ENCODE results near the gene TEK.

DNA sequence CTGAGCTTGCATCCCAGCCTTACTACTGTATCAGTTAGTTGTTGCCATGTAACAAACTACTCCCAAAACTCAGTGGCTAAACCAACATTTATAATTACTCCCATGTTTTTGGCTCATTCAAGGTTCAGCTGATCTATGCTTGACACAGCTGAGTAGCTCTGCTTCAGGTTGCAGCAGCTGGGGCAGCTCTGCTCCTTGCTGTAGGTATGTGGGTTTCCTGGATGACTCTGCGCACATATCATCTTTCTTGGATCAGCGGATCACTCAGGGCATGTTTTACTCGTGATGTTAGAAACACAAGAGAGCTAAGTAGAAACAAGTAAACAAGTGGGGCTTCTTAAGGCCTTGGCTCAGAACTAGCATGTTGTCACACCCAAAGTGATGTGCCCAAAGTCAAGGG lies 15.1 kb downstream of the TEK start:
- TF ChIP-seq, protein P1, sequence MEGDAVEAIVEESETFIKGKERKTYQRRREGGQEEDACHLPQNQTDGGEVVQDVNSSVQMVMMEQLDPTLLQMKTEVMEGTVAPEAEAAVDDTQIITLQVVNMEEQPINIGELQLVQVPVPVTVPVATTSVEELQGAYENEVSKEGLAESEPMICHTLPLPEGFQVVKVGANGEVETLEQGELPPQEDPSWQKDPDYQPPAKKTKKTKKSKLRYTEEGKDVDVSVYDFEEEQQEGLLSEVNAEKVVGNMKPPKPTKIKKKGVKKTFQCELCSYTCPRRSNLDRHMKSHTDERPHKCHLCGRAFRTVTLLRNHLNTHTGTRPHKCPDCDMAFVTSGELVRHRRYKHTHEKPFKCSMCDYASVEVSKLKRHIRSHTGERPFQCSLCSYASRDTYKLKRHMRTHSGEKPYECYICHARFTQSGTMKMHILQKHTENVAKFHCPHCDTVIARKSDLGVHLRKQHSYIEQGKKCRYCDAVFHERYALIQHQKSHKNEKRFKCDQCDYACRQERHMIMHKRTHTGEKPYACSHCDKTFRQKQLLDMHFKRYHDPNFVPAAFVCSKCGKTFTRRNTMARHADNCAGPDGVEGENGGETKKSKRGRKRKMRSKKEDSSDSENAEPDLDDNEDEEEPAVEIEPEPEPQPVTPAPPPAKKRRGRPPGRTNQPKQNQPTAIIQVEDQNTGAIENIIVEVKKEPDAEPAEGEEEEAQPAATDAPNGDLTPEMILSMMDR (IDR thresholded peaks at IDR 0.05) = no peak
- TF ChIP-seq POLR2AphosphoS5 (IDR thresholded peaks at IDR 0.05) = no peak
